ENCODE measurements around the gene RPL37.
"Not testable (repeated sequence)": the region's sequence is repeated elsewhere in the genome, so short reads cannot be mapped to it uniquely, and the experiment has no call there.

The RPL37 gene
- total RNA-seq = 789 to 964 reads per million in 2 donors

DNA sequence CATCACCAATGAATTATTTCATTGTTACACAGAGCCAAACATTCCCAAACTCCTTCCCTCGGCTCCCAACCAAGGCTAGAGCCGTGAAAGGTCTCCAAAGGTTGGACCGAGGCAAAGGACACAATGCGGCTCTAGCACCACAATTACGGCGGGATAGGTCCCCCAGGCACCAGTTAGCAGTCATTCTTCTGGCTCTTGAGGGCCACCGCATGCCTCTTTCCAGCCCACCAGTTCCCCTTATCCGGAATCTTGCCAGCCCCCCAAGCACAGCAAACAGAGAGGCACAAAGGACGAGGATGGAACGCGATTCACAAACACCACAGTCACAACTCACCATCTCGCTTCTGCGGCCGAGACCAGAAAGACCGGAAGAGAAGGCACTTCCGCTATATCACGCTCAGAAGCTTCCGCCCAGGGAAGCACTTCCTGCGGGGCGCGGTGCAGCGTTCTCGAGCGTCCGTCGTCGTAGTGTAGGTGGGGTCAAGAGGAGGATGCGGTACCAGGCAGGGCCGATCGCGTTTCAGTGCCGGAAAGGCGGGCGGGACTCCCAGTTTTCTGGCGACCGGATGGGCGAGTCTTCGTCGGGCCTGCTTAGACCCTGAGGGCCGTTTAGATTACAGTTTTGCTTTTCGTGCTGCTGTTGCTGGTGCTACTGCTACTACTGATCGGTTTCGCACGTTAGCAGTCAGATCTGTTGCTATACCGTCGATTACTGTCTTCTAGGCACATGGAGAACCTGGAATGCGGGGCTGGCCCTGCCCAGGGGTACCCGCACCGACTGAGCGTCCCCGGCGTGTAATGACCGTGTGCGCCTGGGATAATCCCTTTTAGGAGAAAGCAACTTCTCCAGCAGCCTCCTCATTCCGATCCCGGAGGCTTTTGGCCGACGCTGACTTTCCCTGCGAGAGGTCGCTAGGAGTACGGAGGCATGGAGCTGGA is at the start of gene RPL37:
Gene RPL37, minus strand, starts transcription at position 374 of the 939 bp plus-strand sequence. Its CDS starts 37 bp downstream, at position 337.
- DNase-seq = peak; percentile 77

DNA sequence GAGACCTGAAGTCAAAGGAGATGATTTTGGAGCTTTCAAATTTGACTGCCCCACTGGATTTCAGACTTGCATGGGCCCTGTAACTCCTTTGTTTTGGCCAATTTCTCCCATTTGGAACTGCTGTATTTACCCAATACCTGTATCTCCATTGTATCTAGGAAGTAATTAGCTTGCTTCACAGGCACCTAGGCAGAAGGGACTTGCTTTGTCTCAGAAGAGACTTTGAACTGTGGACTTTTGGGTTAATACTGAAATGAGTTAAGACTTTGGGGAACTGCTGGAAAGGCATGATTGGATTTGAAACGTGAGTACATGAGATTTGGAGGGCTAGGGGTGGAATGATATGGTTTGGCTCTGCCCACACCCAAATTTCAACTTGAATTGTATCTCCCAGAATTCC is 48.0 kb upstream of the RPL37 start:
- not testable (repeated sequence) for DNase-seq

DNA sequence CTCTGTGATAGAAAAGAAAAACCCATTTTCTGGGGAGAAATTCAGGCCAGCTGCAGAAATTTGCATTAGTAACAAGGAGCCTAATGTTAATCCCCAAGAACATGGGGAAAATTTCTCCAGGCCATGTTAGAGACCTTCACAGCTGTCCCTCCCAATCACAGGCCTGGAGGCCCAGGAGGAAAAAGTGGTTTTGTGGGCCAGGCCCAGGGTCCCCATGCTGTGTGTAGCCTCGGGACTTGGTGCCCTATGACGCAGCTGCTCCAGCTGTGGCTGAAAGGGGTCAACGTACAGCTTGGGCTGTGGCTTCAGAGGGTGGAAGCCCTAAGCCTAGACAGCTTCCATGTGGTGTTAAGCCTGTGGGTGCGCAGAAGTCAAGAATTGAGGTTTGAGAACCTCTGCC is 47.3 kb upstream of the RPL37 start:
- no peak for DNase-seq

DNA sequence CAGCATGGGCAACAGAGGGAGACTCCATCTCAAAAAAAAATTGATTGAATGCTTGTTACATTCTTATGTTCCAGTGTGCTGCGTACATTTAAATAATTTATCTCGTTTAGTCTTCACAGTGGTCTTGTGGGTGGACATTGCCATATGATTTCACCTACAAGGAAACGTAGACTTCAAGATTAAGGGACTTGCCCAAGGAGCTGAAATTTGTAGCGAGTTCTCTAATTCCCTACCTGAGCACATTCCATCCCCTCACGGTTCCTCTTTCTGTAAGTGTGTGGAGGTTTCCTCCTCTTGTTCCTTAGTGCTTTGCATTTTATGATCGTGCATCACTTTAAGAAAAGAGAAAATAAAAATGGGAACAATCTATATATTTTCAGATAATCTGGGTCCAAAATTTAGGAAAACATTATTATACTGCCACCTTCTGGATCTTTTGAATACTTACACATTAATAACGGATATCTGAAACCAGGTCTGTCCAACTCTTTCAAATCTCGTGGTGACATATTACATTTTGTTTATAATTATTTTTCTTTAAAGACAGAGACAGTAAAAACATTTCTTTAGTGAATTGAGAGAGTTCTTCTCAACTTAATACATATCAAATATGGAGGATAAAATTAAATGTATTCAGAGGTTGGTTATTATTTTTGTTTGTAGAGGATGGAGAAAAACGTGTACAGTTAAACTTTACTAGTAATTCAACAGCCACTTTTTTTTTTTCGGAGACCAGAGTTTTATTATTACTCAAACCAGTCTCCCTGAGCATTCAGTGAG is 44.3 kb upstream of the RPL37 start:
- no peak for DNase-seq

DNA sequence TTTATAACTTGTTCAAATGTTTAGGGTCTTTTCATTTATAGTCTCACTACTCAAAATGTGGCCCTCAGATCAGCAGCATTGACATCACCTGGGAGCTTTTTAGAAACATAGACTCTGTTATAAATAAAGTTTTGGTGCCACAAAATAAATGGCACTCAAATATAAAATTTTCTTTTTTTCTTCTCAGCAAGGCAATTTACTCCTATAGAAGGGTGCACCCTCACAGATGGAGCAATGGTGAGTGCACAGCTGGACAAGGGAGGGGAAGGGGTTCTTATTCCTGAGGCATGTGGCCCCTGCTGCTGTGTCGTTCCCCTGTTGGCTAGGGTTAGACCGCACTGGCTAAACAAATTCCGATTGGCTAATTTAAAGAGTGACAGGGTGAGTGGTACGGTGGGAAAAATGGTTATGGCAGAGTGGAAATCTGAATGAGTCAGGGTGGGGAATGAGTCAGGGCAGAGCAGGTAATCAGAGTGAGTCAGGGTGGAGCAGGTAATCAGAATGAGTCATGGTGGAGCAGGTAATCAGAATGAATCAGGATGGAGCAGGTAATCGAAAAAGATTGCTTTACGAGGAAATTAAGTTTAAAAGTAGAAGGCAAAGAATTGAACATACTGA is 42.5 kb upstream of the RPL37 start:
- no peak for DNase-seq

DNA sequence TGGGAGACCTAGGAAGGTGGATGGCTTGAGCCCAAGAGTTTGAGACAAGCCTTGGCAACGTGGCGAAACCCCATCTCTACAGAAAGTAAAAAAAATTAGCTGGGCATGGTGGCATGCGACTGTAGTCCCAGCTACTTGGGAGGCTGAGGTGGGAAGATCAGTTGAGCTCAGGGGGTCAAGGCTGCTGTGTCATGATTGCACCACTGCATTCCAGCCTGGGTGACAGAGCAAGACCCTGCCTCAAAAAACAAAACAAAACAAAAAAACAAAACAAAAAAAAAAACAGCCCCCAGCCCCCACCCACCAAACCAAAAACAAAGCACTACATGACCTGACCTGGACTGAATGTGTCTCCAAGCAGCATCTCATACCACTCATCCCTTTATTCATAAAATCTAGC is 40.9 kb upstream of the RPL37 start:
- no peak for DNase-seq

DNA sequence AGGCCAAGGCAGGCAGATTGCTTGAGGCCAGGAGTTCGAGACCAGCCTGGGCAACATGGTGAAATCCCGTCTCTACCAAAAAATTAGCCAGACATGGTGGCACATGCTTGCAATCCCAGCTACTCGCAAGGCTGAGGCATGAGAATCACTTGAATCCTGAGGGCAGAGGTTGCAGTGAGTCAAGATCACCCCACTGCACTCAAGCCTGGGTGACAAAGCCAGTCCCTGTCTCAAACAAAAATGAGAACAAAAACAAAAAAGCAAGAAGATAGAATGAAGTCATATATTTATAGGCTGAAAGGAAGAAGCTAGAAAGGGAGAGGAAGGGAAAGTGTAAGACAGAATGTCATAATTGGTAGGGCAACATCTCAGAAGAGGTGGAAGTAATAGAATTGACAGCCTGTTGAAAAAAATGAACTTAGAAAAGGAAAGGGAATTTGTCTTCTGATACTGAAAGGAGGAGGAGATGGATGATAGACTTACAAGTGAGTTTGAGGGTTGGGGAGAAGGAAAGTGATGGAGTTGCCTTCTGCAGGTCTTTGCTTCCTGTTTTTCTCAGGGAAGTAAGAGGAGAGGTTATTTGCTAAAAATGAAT is 38.4 kb upstream of the RPL37 start:
- no peak for DNase-seq

DNA sequence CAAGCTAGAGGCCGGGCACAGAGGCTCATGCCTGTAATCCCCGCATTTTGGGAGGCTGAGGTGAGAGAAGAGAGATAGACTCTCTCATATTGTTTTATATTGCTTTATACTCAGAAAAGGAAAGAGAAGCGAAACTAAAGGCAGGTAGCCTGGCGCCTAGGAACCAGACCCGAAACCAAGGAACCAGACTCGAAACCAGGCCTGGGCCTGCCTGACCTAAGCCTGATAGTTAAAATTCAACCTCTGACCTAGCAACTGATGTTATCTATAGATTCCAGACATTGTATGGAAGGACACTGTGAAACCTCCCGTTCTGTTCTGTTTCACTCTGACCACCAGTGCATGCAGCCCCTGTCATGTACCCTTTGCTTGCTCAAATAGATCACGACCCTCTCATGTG is 37.2 kb upstream of the RPL37 start:
- not testable (repeated sequence) for DNase-seq

DNA sequence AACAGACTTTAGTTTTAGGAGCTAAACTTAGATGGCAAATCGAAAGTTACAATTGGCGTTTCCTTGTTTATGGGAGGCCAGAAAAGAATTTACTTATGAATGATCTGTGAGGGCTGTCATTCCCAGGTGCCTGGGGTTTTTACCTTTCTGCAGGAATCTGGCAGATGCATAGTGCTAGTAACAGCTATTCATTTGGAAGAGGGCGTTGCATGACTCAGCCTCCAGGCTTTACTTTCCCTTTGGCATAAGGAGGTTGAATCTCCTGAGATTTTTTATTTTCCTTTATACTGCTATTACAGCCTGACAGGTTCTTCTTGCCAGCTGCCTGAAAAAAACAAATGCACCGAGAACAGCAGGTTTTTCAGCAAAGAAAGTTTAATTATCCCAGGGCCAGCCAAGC is 36.2 kb upstream of the RPL37 start:
- no peak for DNase-seq

DNA sequence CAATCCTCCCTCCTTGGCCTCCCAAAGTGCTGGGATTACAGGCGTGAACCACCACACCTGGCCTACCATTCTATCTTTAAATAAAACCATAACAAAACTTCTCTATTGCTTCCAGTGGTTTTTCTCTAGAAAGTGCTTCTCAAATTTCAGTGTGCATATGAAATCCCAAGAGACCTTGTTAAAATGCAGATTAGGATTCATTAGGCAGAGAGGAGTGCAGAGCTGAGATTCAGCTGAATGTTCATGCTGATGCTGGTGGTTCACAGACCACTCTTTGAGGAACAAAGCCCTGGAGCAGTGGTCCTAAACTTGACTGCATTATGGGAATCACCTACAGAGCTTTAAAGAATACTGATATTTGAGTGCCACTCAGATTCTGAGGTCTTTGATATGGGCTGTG is 34.4 kb upstream of the RPL37 start:
- DNase-seq = no peak

DNA sequence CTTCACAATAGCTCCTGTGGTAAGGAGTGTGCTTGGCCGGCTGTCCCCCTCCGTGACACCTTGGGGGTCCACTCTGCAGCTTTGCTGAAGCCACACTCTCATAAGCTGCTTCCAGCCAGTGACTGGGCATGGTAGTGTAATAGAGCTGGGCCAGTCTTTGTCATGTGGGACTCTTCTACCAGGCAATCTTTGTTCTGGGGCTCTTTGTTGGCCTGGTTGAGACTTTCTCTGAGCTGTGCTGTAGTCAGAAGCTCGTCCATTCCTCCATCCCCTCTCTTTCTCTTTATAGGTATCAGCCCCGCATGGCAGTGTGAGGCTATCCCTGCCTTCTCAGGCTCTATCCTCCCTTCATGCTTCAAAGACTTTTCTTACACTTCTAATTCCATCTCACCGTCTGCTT is 31.8 kb upstream of the RPL37 start:
- DNase-seq = no peak

DNA sequence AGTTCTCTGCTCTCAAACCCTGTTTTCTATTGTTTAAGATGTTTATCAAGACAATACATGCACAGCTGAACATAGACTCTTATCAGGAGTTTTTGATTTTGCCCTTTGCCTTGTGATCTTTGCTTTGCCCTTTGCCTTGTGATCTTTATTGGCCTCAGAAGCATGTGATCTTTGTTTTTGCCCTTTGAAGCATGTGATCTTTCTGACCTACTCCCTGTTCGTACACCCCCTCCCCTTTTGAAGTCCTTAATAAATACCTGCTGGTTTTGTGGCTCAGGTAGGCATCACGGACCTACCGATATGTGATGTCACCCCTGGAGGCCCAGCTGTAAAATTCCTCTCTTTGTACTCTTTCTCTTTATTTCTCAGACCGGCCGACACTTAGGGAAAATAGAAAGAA is 30.0 kb upstream of the RPL37 start:
- not testable (repeated sequence) for DNase-seq

DNA sequence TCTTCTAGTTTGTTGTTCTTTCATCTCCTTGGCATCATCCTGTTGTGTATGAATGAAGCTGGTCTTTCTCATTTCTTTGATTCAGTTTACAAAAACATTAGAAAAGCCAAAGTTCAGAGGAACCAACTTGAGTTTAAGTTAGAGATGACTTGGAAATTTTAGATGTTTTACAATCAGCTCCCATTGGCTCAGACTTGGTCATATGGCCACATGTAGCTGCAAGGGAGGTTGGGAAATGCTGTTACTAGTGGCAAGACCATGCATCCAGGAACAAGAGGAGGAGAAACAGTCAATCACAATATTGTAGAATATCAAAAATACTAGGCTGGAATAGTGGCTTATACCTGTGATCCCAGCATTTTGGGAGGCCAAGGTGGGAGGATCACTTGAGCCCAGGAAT is 25.7 kb upstream of the RPL37 start:
- no peak for DNase-seq

DNA sequence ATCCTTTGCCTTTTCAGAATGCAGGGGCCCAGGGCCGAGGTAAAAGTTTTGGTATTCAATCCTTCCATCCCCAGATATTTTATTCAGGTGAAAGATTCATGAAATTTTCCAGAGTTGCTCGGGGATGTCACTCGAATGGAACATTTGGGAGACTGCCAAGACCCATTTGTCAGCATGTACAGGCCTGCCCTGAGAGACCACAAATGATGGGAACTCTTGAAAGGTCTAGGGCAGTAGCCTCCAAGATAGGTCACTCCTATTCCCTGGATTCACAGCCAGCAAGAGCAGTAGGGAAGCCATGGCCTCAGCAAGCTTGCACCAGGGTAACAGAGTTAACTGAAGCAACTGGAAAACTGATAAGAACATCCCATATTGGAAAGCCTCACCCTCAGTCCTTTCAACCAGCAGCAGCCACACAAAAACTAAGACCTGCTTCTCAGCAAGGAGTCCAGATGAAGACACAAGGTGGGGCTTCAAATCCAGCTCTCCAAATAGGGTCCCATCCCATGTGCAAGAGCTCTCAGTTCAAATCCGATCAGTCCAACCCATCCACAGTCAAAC is 18.7 kb upstream of the RPL37 start:
- no peak for DNase-seq

DNA sequence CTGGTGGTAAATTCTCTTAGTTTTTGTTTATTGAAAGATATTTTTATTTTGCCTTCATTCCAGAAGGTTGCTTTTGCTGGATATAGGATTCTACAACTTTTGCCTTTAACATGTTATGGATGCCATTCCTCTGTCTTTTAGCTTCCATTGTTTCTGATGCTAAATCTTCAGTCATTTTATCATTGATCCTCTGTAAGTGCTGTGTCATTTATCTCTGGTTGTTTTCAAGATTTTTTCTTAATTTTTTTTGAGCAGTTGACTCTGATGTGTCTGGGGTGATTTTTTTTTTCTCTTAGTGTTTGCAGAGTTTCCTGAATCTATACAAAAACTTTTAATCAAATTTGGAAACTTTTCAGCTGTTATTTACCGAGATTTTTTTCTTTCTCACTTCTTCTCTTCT is 12.5 kb upstream of the RPL37 start:
- no peak for DNase-seq

DNA sequence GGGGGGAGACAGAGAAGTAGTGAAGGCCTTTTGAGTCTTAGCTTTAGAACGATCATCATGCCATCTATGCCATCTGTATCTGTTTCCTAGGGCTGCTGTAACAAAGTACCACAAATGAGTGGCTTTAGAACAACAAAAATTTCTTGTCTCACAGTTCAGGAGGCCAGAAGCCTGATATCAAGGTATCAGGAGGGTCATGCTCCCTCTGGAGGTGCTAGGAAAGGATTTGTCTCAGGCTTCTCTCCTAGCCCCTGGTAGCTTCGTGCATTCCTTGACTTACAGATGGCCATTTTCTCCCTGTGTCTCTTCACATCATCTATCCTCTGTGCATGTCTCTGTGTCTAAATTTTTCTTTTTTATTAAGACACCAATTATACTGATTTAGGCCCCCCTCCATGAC is 11.3 kb upstream of the RPL37 start:
- DNase-seq = no peak

DNA sequence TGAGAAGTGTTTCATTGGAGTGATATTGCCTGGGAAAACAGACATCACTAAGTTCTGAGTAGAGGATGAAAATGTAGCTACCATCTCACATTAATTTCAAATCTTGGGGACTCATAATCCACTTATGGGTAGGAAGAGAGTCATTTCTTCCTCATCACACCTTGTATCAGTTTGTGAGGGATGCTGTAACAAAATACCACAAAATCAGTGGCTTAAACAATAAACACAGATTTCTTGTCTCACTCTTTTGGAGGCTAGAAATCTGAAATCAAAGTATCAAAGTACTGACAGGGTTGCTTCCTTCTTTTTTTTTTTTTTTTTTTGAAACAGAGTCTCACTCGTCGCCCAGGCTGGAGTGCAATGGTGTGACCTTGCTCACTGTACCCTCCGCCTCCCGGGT is 9.5 kb upstream of the RPL37 start:
- DNase-seq = no peak

DNA sequence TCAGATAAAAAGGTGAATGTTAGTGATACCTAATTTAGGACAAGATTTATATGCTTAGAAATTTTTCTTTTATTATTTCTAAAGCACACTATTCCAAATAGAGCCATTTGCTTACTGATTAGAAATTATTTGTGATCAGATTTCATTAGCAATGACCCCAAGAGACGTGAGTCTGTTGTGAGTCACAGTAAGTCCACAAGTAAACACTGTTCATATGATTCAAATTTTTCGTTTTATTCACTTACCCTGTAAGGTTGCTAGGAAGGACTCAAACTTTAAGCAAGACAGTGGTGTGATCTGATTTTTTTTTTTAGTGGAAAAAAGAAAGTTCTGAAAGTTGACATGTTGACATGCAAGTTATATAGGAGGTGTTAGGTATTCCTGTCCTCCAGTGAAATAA is 7.3 kb upstream of the RPL37 start:
- no peak for DNase-seq

DNA sequence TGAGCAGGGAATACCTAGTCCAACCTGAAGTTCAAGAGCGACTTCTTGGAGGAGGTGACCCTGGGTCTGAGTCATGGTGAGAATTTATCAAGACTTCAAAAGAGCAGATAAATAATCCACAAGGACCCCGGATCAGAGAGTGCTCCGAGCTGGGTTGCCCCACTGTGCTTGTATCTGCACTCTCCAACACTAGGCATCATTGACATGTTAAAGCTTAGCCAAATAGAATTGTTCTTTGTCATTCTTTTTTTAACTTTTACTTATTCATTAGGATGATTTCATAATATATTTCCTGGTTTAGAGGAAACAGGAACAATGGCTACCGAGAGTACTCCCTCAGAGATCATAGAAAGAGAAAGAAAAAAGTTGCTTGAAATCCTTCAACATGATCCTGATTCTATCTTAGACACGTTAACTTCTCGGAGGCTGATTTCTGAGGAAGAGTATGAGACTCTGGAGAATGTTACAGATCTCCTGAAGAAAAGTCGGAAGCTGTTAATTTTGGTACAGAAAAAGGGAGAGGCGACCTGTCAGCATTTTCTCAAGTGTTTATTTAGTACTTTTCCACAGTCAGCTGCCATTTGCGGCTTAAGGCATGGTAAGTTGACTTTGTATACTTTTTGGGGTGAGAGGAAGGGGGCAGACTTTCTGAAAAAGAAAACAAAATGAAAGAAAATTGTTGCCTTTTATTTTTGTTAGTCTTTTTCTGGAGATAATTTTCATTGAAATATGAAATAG is 6.2 kb upstream of the RPL37 start, which contains the start of gene CARD6:
Gene CARD6, plus strand, starts transcription at position 300 of the 738 bp plus-strand sequence. Its CDS starts 16 bp downstream, at position 316.
- no peak for DNase-seq

DNA sequence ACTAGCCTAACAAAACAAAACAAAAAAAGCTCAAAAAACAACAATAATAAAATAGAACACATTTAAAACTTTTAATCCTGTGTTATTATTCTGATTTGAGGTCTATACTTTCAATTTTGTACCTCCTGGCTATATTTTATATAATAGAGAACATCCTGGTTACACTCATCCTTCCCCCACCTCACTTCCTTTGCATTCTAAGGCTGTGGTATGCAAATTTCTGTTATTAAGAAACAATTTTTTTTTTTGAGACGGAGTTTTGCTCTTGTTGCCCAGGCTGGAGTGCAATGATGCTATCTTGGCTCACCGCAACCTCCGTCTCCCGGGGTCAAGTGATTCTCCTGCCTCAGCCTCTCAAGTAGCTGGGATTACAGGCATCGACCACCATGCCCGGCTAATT is 3.1 kb upstream of the RPL37 start:
- no peak for DNase-seq

DNA sequence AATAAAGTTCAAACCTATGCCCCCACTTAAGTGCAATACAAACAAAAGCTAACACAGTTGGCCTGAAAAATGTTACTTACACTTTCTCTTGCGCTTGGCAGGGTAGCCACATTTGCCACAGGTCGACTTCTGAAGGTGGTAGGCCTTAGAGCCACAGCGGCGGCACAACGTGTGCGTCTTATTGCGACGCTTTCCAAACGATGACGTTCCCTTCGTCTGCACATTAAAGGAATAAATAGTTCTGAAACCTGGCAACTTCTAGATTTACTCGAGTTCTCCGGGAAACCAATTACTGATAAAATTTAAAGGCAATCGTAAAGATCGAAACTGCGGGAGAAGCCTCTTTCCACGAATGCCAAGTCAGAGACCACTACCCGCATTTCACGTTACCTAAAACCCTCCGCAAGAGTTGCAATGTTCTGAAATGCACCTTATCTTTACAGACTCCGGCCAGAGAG is 602 bp downstream of the RPL37 start:
- no peak for DNase-seq

All from activated gamma-delta T cell (primary cell).